K562 (cell line): ENCODE measurements around the gene BRMS1. TPM values are rescaled to one million over a fixed set of nuclear protein-coding genes. Genes with fewer than 3 reads are reported as not detected.

Experiments
- BHLHE40 ChIP-seq: IDR thresholded peaks from 2 replicates; pipeline ENCODE4 v1.6.1; 2011; ENCODE audit warnings: low read length, improper control_type of control experiment
- ELF4 ChIP-seq: fragments of 450-650 bp; formaldehyde crosslinking; IDR thresholded peaks from 2 replicates; pipeline ENCODE4 v1.4.0; 2022; ENCODE audit warnings: missing genetic modification characterization
- GABPB2 ChIP-seq: fragments of 250-450 bp; sonication (Bioruptor Pico); conservative IDR thresholded peaks from 2 replicates; pipeline ENCODE4 v1.5.1; 2021; ENCODE audit warnings: mild to moderate bottlenecking
- JUN ChIP-seq, 2 experiments: sonication (generic) in 1 of 2; formaldehyde crosslinking in 1 of 2; IDR thresholded peaks; 2 replicates each; pipeline versions ENCODE4 v1.6.1 to v1.8.0; 2012 to 2022; ENCODE audit warnings: borderline replicate concordance in 2 of 2, mild to moderate bottlenecking in 2 of 2, improper control_type of control experiment in 1 of 2, low read depth in 1 of 2, low read length in 1 of 2, missing genetic modification reagents in 1 of 2
- MEIS2 ChIP-seq: fragments of 450-650 bp; IDR thresholded peaks from 2 replicates; pipeline ENCODE4 v1.6.1; 2014; ENCODE audit warnings: mild to moderate bottlenecking; ENCODE audit not compliant: partially characterized antibody
- TEAD2 ChIP-seq: fragments of 450-650 bp; IDR thresholded peaks from 2 replicates; pipeline ENCODE4 v1.6.1; 2016; ENCODE audit warnings: missing genetic modification characterization, control low read depth, missing compliant biosample characterization
- polyA plus RNA-seq, 8 experiments: library from polyadenylated mRNA; depleted of rRNA in 4 of 8; stranded (reverse) in 5 of 8; unstranded in 3 of 8; fragments of >200 nt; fragmentation: Nextera tagmentation in 2 of 8; fragmentation: Illumina TruSeq in 1 of 8; extraction: Ambion mirVana in 2 of 8; extraction: Trizol in 1 of 8; gene quantifications; 2 replicates each; pipeline versions ENCODE4 v1.2.1 to v1.2.3, GENCODE V29; 2011 to 2014; ENCODE audit warnings: inconsistent platforms in 1 of 8, missing spikeins in 1 of 8
- total RNA-seq, 7 experiments: library from RNA; depleted of rRNA in 6 of 7; stranded (reverse); fragments of >200 nt in 6 of 7; fragmentation: Illumina TruSeq in 2 of 7; extraction: Trizol in 2 of 7; gene quantifications; 2 replicates each; pipeline versions ENCODE4 v1.2.1 to v1.2.3, GENCODE V29; 2011 to 2021; ENCODE audit warnings: low replicate concordance in 1 of 7
- TF ChIP-seq, protein P1 (sequence below): sonication (generic); formaldehyde crosslinking; IDR thresholded peaks from 2 replicates; pipeline ENCODE4 v1.8.0; 2022; ENCODE audit warnings: missing genetic modification reagents, mild to moderate bottlenecking, borderline replicate concordance
- TF ChIP-seq, protein P2 (sequence below): fragments of 250-450 bp; sonication (Bioruptor Pico); IDR thresholded peaks from 2 replicates; pipeline ENCODE4 v1.8.0; 2022; ENCODE audit warnings: inconsistent platforms, mild to moderate bottlenecking, moderate library complexity, borderline replicate concordance

BRMS1 gene
- total and polyA plus RNA-seq, 9 of the 15 experiments (the other 6 are each of a cell fraction or from before 2014, with no cell fraction given): 2.2 to 78.8 (median 33.4) TPM

DNA sequence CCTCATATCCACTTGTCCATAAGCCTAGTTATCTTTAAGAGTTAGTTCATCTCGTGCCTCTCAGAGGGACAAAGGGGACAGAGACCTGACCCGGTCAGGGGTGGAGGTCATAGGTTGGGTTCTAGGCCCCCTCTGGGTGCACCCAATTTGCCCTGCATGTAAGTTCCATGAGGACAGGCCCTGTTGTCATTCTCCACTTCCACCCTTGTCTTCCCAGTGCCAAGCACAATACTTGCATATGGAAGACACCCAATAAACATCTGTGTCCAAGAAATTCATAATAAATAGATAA, 54.6 kb downstream of the BRMS1 start (continued):
- TF ChIP-seq TEAD2 (tag): no peak
- no peak for TF ChIP-seq JUN (IDR thresholded peaks at IDR 0.05; ENCODE audit: borderline replicate concordance, low read depth, low read length)
- no peak for TF ChIP-seq JUN (CRISPR knock-in tag; IDR thresholded peaks at IDR 0.05; ENCODE audit: borderline replicate concordance)
- no peak for TF ChIP-seq MEIS2
- TF ChIP-seq, protein P1, sequence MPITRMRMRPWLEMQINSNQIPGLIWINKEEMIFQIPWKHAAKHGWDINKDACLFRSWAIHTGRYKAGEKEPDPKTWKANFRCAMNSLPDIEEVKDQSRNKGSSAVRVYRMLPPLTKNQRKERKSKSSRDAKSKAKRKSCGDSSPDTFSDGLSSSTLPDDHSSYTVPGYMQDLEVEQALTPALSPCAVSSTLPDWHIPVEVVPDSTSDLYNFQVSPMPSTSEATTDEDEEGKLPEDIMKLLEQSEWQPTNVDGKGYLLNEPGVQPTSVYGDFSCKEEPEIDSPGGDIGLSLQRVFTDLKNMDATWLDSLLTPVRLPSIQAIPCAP (CRISPR knock-in tag): no peak
- TF ChIP-seq ELF4 (CRISPR knock-in tag): no peak
- no peak for TF ChIP-seq GABPB2
- TF ChIP-seq, protein P2, sequence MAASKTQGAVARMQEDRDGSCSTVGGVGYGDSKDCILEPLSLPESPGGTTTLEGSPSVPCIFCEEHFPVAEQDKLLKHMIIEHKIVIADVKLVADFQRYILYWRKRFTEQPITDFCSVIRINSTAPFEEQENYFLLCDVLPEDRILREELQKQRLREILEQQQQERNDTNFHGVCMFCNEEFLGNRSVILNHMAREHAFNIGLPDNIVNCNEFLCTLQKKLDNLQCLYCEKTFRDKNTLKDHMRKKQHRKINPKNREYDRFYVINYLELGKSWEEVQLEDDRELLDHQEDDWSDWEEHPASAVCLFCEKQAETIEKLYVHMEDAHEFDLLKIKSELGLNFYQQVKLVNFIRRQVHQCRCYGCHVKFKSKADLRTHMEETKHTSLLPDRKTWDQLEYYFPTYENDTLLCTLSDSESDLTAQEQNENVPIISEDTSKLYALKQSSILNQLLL (CRISPR knock-in tag): no peak
- no peak for TF ChIP-seq BHLHE40
